Upper lobe of left lung (tissue), 6 donors: ENCODE measurements around the gene NLRP9. TPM values are rescaled to one million over a fixed set of nuclear protein-coding genes. Genes with fewer than 3 reads are reported as not detected.

Experiments used
- ATAC-seq, 2 donors: fragments of 200-7000 bp; cut with Tn5 transposase; one replicate each; pipeline ENCODE4 v1.9.1; 2022; ENCODE audit warnings: mild to moderate bottlenecking in 2 of 2, moderate library complexity in 2 of 2; ENCODE audit not compliant: low FRiP score in 2 of 2
- DNase-seq, 2 donors: peaks; one replicate each; pipeline ENCODE4 v3.0.0-alpha.2; 2019 to 2020
- H3K27ac ChIP-seq, 4 donors: fragments of 200-600 bp; sonication (generic); one replicate each; pipeline ENCODE4 v1.5.1; 2016 to 2019
- H3K27me3 ChIP-seq, 4 donors: fragments of 200-600 bp; sonication (generic); one replicate each; pipeline ENCODE4 v1.5.1; 2017 to 2019
- H3K36me3 ChIP-seq, 4 donors: fragments of 200-600 bp; sonication (generic); one replicate each; pipeline ENCODE4 v1.5.1; 2016 to 2019
- H3K4me1 ChIP-seq, 4 donors: fragments of 200-600 bp; sonication (generic); one replicate each; pipeline ENCODE4 v1.5.1; 2018 to 2019
- H3K4me3 ChIP-seq, 4 donors: fragments of 200-600 bp; sonication (generic); one replicate each; pipeline ENCODE4 v1.5.1; 2017 to 2019; ENCODE audit warnings: mild to moderate bottlenecking in 2 of 4, moderate library complexity in 1 of 4
- H3K9me3 ChIP-seq, 4 donors: fragments of 200-600 bp; sonication (generic); one replicate each; pipeline ENCODE4 v1.5.1; 2018 to 2019
- CTCF ChIP-seq, 6 experiments: fragments of 450-650 bp in 4 of 6; fragments of 200-600 bp in 2 of 6; sonication (generic) in 2 of 6; IDR thresholded peaks; one replicate each; pipeline ENCODE4 v1.5.1; 2016 to 2019; ENCODE audit warnings: antibody characterized with exemption in 6 of 6
- EP300 ChIP-seq, 4 donors: sonication (generic); formaldehyde crosslinking; IDR thresholded peaks; one replicate each; pipeline ENCODE4 v1.5.1; 2017; ENCODE audit warnings: antibody characterized with exemption in 4 of 4, control low read depth in 2 of 4
- POLR2A ChIP-seq, 4 donors: fragments of 450-650 bp; IDR thresholded peaks; one replicate each; pipeline ENCODE4 v1.5.1; 2016 to 2017; ENCODE audit warnings: antibody characterized with exemption in 4 of 4, mild to moderate bottlenecking in 2 of 4
- POLR2AphosphoS5 ChIP-seq, 2 donors: sonication (generic); formaldehyde crosslinking; IDR thresholded peaks; one replicate each; pipeline ENCODE4 v1.5.1; 2017; ENCODE audit warnings: antibody characterized with exemption in 2 of 2
- WGBS, 2 donors: methylation state at CpG; one replicate each; pipeline ENCODE4 v1.1.5; 2017 to 2018; 5-methylcytosine and 5-hydroxymethylcytosine counted together
- total RNA-seq, 6 donors: library from RNA; depleted of rRNA in 4 of 6; stranded (reverse); fragments of >200 nt in 4 of 6; gene quantifications; one replicate each; pipeline versions ENCODE4 v1.1.0 to v1.2.1, GENCODE V29; 2016 to 2021
- donor health status: DM: no; HTN: no; CAD: no; lungs with moderate emphysema.
- donor health status: DM: no; HTN: yes; CAD: no; lungs with severe emphysema.

The NLRP9 gene
- total RNA-seq, 6 donors from 2014 or later = not detected

DNA sequence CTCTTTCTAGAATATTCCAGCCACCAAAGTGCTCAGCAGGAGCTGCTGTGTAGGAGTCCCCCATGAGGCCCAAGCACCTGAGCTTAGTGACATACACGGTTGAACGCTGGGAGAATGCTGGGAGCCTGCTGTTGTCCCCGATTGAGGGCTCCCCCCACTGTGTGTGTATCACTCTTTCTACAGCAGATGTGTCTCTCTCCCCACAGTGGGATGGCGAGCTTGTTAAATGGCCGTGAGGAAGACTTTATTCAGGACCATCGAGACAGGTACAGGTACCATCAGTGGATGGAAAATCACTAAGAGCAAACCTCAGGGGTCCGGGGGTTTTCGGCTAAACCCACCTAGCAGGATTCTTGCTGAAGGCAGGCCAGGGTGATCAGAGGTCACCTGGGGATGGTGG lies 40.5 kb downstream of the NLRP9 start:
- H3K4me1 ChIP-seq = no peaks in the 10 kb centered on the region
- DNase-seq = no peak
- WGBS, 2 donors = 89 to 94% methylated on average over 8 of the region's 8 CpGs
- no peak for ATAC-seq
- no peak overlapping the region for H3K27ac ChIP-seq
- TF ChIP-seq CTCF (IDR thresholded peaks at IDR 0.05) = no peak
- TF ChIP-seq POLR2A (IDR thresholded peaks at IDR 0.05) = no peak
- no peak for TF ChIP-seq POLR2AphosphoS5 (IDR thresholded peaks at IDR 0.05)
- TF ChIP-seq EP300 (IDR thresholded peaks at IDR 0.05) = no peak
- no peak overlapping the region for H3K4me3 ChIP-seq
- peaks cover 26 to 74% (median 49%) of the 10 kb centered on the region in 4 donors for H3K36me3 ChIP-seq
- H3K27me3 ChIP-seq = no peaks in the 10 kb centered on the region
- no peaks in the 10 kb centered on the region for H3K9me3 ChIP-seq

DNA sequence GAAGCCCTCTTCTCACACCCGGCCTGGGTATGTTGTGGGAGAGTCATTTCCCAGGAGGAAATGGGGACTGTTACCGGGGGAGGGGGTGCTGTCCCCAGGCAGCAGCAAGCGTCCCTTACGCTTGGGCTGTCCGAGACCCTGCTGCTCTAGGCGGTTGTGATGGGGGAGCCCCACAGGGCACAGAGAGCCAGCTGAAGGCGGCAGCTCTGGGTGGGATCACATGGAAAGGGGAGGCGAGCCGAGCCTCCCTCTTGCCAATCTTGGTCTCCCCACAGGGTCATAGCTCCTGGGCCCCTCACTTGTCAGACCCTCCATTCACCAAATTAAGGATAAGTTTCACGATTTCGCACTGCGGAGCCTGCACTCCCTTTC lies 41.1 kb downstream of the NLRP9 start:
- Histone ChIP-seq H3K9me3 (no peaks in the 10 kb centered on the region), H3K27ac (no peak overlapping the region), H3K36me3 (peaks cover 28 to 81% (median 55%) of the 10 kb centered on the region in 4 donors), H3K4me3 (no peak overlapping the region), H3K27me3 (no peaks in the 10 kb centered on the region), H3K4me1 (no peaks in the 10 kb centered on the region)
- ATAC-seq = no peak
- TF ChIP-seq POLR2A (IDR thresholded peaks at IDR 0.05) = no peak
- no peak for TF ChIP-seq EP300 (IDR thresholded peaks at IDR 0.05)
- TF ChIP-seq CTCF (IDR thresholded peaks at IDR 0.05) = no peak
- no peak for TF ChIP-seq POLR2AphosphoS5 (IDR thresholded peaks at IDR 0.05)
- WGBS, 2 donors = 90% methylated on average over 5 to 12 of the region's 12 CpGs
- DNase-seq = no peak

GRCh38 chr19:55696301-55697068 lies 41.7 kb downstream of the NLRP9 start:
- no peak for DNase-seq
- no peaks in the 10 kb centered on the region for H3K27me3 ChIP-seq
- no peak overlapping the region for H3K27ac ChIP-seq
- H3K9me3 ChIP-seq = no peaks in the 10 kb centered on the region
- H3K4me1 ChIP-seq = no peaks in the 10 kb centered on the region
- TF ChIP-seq POLR2AphosphoS5 (IDR thresholded peaks at IDR 0.05) = no peak
- no peak for TF ChIP-seq POLR2A (IDR thresholded peaks at IDR 0.05)
- TF ChIP-seq EP300 (IDR thresholded peaks at IDR 0.05) = no peak
- TF ChIP-seq CTCF (IDR thresholded peaks at IDR 0.05) = no peak
- WGBS, 2 donors = 94 to 98% methylated on average over 7 to 20 of the region's 20 CpGs
- H3K36me3 ChIP-seq = peaks cover 33 to 86% (median 61%) of the 10 kb centered on the region in 4 donors
- no peak overlapping the region for H3K4me3 ChIP-seq
- ATAC-seq = no peak

DNA sequence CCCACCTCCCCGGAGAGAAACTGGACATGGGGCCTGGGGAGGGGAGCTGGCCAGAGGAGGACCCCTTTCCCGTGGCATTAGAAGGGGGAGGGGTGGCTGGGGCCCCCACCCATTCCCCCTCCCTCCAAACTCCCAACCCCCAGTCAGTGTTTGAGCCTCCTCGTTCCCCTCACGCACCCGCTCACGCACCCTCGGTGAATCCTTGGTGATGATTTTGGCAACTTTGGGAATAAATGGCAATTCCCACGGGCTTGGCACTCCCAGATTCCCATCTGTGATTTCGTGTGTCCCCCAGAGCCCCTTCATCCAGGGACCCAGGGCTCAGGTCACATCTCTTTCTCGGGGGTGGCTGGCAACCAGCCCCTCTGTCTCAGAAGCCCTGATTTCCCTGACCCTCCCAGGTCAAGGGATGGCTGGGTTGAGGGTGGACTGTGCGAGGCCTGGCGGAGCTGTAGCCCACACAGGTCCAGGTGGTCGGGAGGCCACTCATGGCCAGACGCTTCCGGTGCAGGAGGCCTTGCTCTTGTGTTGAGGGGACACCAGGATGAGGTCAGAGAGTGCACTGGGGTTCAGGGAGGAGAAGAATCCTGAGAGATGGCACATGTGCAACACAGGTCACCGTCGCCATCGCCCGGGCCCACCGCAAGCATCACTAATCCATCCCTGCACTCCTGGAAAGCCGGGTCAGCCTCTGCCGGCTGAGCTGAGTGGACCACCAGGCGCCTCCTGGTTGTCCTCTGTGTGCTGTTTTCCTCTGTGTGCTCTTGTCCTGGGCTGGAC lies 42.5 kb downstream of the NLRP9 start:
- DNase-seq (peak in 1 of 2 donors; percentile 65), ATAC-seq (no peak)
- Histone ChIP-seq H3K36me3 (peaks cover 33 to 92% (median 67%) of the 10 kb centered on the region in 4 donors), H3K4me3 (no peak overlapping the region), H3K9me3 (no peaks in the 10 kb centered on the region), H3K4me1 (no peaks in the 10 kb centered on the region), H3K27me3 (no peaks in the 10 kb centered on the region), H3K27ac (no peak overlapping the region)
- no peak for TF ChIP-seq EP300 (IDR thresholded peaks at IDR 0.05)
- TF ChIP-seq POLR2A (IDR thresholded peaks at IDR 0.05) = no peak
- TF ChIP-seq CTCF (IDR thresholded peaks at IDR 0.05) = no peak
- TF ChIP-seq POLR2AphosphoS5 (IDR thresholded peaks at IDR 0.05) = no peak
- 95 to 96% methylated on average over 22 to 23 of the region's 23 CpGs for WGBS, 2 donors
